GM21619 (cell line): ENCODE results near the gene PRR19.

Source experiments
- ATAC-seq: cut with Tn5 transposase; IDR thresholded peaks from one replicate; pipeline ENCODE4 v1.9.1; 2021; ENCODE audit not compliant: unreplicated experiment

The PRR19 gene

GRCh38 chr19:42345191-42345812, 43.4 kb downstream of the PRR19 start:
- no peak for ATAC-seq

GRCh38 chr19:42348211-42348610, 46.3 kb downstream of the PRR19 start:
- no peak for ATAC-seq

DNA sequence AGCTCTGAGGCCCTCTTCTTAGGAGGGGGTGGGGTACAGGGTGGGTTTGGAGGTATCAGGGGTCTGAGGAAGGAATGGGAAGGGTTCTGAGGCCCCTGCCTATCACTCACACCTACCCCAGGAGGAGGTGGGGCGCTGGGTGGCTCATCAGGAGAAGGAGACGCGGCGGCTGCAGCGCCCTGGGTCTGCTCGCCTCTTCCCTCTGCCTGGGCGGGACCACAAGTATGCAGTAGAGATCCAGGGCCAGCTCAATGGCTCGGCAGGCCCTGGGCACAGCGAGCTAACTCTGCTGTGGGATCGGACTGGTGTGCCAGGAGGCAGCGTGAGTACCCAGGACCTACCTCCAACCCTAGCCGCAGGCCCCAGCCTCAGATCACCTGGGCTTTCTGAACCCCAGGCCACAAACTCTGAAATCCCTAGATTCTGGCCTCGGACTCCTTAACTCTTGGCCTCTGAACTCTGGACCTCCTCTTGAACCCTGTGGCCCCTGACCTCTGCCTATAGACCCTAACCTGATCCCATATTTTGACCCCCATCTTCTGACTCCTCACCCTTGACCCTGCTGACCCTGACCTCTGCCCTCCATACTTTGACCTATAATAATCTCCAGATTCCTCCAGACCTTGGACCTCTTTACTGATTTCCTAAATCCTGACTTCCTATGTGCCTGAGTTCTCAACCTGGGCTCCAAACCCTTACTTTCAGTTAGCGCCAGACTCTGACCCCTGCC, 47.6 kb downstream of the PRR19 start:
- no peak for ATAC-seq

- no peak for ATAC-seq
These were observed 48.5 kb downstream of the PRR19 start for GRCh38 chr19:42350417-42350816.

GRCh38 chr19:42351079-42351735, 49.3 kb downstream of the PRR19 start:
- ATAC-seq, result no peak

DNA sequence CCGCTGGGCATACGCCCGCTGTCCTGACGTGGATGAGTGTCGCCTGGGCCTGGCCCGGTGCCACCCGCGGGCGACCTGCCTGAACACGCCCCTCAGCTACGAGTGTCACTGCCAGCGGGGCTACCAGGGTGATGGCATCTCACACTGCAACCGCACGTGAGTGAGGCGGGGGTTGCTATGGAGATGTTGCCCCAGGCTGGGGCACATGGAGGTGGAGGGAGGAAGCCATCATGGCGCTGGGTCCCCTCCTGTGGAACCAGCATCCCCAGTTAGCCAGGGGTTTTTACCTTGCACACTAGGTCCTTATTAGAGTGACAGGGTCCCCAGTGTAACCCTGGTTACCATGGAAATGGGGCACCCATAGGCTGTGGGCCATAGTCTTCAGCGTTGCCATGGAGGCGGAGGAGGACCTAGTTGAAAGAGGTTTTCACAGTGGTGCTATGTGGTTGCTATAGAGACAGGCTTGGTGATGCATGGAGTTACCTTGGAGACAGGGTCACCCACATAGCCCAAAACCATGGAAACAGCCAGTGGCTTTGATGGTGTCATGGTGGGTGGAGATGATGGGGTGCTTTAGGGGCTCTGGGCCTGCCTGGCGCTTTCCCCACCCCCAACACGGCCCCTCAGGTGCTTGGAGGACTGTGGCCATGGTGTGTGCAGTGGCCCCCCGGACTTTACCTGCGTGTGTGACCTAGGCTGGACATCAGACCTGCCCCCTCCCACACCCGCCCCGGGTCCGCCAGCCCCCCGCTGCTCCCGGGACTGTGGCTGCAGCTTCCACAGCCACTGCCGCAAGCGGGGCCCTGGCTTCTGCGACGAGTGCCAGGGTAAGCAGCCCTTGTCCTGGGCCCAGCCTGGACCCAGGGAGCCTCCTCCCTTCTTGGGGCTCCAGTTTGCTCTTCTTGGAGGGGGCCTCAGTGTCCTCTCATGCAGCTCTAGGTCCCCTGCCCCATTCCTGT, 50.6 kb downstream of the PRR19 start:
- ATAC-seq, result no peak

DNA sequence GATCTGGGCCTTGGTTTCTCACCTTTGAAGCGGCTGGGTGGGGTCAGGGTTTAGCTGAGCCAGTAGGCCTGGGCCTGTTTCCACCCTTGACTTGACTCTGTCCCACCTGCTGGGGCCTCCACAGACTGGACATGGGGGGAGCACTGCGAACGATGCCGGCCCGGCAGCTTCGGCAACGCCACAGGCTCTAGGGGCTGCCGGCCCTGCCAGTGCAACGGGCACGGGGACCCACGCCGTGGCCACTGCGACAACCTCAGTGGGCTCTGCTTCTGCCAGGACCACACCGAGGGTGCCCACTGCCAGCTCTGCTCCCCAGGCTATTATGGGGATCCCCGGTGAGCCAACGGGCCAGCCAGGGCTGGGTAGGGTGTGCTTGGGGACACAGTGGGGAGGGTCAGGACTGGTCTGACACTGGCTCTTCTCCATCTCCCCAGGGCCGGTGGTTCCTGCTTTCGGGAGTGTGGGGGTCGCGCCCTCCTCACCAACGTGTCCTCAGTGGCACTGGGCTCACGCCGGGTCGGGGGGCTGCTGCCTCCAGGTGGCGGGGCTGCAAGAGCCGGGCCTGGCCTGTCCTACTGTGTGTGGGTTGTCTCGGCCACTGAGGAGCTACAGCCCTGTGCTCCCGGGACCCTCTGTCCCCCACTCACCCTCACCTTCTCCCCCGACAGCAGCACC, 51.5 kb downstream of the PRR19 start:
- ATAC-seq, result no peak

DNA sequence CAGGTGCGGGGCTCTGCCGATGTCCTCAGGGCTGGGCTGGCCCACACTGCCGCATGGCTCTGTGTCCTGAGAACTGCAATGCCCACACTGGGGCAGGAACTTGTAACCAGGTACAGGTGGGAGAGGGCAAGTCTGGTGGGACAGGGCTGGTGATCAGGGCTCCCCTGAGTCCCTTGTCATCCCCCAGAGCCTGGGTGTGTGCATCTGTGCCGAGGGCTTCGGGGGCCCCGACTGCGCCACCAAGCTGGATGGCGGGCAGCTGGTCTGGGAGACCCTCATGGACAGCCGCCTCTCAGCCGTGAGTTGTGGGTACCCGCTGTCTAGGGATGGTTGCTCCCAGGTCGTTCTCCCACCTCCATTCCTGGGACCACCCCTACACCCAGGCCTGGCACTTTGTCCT, 54.0 kb downstream of the PRR19 start:
- ATAC-seq, result no peak

GRCh38 chr19:42356686-42357085, 54.8 kb downstream of the PRR19 start:
- no peak for ATAC-seq

GRCh38 chr19:42357290-42357689, 55.4 kb downstream of the PRR19 start:
- ATAC-seq, result no peak
